ENCODE results near the gene AADAC.
"Not testable (repeated sequence)": the region's sequence is repeated elsewhere in the genome, so short reads cannot be mapped to it uniquely, and the experiment has no call there.

AADAC gene

GRCh38 chr3:151856641-151857040 is 42.7 kb downstream of the AADAC start:
- no peak for DNase-seq (ENCODE audit: low read depth, low spot score)

DNA sequence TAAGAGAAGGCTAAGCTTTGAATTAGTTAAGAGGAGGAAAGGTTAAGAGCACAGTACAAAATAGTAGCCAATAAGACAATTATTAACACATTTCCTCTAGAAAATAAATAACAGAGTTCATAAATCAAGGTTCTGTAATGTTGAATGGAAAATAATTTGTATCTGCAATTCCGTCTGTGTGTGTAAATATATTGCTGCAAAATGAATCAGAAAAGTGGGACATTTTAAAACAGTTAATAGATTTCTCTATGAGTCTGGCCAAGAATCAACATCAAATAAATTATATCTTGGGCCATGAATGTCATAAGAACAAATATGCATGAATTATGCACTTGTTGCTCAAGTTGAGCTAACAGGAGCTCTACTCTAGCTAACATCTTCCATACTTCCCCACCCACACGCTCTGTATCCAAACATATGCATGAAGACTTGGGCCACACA is 45.3 kb downstream of the AADAC start:
- DNase-seq (ENCODE audit: low read depth, low spot score): no peak

DNA sequence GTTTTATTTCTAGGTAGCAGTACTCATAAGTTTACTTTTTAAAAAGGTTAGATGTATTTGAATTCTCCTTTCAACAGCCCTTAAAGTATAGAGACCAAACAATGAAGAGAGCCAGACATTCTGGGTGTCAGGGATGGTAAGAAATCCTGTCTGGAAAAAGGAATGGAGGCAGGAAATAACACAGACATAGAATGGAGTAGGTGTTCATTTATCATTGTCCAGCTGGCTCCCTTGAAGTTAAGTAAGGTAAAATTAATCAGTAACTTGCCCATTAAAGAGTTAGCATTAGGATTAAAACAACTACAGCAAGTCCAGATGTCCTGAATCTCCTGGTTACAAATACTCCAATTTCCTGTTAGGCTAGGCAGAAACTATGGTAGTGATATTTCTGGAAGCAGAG is 46.0 kb downstream of the AADAC start:
- DNase-seq (ENCODE audit: low read depth, low spot score): no peak

DNA sequence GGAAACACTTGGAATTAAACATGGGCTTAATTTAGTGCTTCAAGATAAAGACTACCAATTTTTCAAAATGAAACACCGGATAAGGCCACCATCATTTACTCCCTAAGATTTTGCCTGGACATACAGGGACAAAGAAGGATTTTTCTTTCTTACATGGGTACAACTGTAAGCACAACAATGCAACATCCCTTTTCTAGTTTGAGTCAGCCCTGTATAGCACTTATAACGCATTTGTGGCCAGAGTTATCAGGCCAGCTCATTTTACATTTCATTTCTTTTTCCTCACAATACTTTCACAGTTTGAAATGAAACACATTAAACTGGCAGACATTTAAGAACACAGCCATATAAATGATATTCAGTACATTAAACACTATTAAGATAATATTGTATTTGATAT is 49.7 kb downstream of the AADAC start:
- DNase-seq (ENCODE audit: low read depth, low spot score): no peak

- DNase-seq (ENCODE audit: low read depth, low spot score): peak; percentile 34
These were observed 50.6 kb downstream of the AADAC start for GRCh38 chr3:151864423-151865101.

DNA sequence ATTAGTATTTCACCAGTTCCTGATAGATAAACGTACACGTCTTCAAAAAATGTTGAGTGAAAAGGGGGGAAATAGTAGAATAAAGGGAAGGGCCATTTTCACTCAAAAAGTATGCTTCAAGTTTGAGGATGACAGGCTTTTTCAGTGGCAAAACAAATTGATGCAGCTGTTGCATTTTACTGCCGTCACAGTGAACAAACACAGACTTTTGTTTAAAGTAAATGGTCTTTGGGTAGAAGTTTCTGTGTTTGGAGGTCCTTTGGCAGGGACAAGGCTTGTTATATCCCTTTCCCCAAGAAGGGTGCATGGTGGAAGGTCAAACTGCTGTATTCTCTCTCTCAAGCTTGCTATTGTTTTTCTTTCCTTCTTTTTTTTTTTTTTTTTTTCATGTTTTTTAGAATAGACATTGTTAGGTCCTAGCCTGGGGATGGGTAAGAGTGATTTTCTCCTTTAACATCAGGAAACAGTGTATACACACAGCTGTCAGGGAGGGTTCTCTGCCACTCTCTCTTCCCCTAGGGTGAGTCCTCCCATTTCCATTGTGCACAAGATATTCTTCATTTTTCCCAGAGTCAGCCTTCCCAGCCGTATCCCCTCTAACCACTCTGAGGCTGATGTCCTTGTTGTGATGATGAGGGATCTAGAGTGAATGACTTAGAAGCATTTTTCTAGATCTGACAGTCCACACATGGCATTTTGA is 52.9 kb downstream of the AADAC start:
- no peak for DNase-seq (ENCODE audit: low read depth, low spot score)

GRCh38 chr3:151867666-151868065 is 53.8 kb downstream of the AADAC start:
- no peak for DNase-seq (ENCODE audit: low read depth, low spot score)

DNA sequence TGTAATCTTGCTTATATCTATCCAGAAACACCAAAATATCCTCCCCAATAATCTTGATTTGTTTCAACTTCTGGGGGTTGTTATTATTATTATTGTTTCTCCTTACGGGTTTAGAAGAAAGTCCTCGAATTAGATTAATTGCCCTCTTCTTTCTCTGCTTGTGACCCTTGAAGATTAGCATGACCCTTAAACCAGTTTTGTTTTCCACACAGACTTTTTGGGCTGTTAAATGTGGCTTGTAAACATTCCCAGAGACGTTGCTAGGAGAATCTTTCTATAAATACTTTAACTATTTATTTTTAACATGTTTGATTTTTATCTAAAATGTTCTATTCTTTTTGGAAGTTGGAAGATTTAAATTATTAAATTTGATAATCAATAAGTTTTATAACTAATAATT is 55.3 kb downstream of the AADAC start:
- DNase-seq (ENCODE audit: low read depth, low spot score): no peak

GRCh38 chr3:151871639-151872468 is 57.9 kb downstream of the AADAC start:
- no peak for DNase-seq (ENCODE audit: low read depth, low spot score)

DNA sequence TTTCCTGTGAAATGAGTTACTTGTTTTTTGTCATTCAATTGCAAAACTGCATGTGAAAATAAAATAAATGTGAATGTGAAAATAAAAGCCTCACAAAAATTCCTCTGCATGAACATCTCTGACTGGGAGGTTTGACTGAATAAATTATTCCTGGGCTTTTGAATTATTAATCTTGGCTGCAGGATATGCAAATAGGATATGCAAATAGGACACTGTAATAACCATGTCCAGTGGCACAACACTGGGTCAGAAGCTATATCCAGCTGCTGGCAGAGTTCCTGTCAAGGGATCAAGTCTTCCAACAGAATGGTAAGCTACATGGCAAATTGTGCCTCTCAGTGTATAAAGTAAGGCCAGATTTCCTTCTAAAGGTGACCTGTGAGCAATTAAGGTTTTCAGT is 59.5 kb downstream of the AADAC start, which contains the start of gene SUCNR1:
Gene SUCNR1 (plus strand): TSS at position 246 of the 400 bp plus-strand sequence. CDS start 6,250 bp downstream, outside the sequence.
- no peak for DNase-seq (ENCODE audit: low read depth, low spot score)

GRCh38 chr3:151874079-151874478 is 60.2 kb downstream of the AADAC start:
- DNase-seq (ENCODE audit: low read depth, low spot score): not testable (repeated sequence)

- DNase-seq (ENCODE audit: low read depth, low spot score): no peak
These were observed 61.8 kb downstream of the AADAC start for GRCh38 chr3:151875759-151876158.

DNA sequence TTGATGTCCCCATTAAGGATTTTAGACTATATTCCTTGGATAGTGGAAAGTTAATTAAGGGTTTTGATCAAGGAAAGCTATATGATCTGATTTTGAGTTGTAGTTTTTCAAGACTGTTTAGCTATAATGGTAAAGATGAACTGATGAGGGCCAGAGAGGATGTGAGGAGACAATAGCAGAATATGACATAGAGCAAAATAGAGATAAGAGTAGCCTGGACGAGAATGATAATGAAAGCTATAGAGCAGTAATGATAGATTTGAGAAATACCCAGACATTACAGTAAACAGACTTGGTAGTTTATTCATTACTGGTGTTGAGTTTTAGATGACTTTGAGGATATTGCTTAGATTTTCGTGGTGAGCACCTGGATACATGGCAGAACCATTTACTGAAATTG is 63.4 kb downstream of the AADAC start:
- DNase-seq (ENCODE audit: low read depth, low spot score): no peak

Measured in astrocyte of the hippocampus (primary cell).